HG02884 (cell line): Measurements from ENCODE around the gene NCAPG2.

Source experiments
- ATAC-seq: cut with Tn5 transposase; IDR thresholded peaks from one replicate; pipeline ENCODE4 v1.9.1; 2021; ENCODE audit warnings: mild to moderate bottlenecking, moderate library complexity; ENCODE audit not compliant: unreplicated experiment

Gene NCAPG2

GRCh38 chr7:158704524-158705233, at the start of gene NCAPG2:
TSS of gene NCAPG2 (minus strand) at chr7:158704804. CDS start at chr7:158701899, 2,905 bp downstream.
- peak; percentile 97 for ATAC-seq

- no peak for ATAC-seq
Observed at GRCh38 chr7:158753900-158754299, 49.3 kb upstream of the NCAPG2 start.

- no peak for ATAC-seq
Observed at GRCh38 chr7:158751751-158752150, 47.1 kb upstream of the NCAPG2 start.

DNA sequence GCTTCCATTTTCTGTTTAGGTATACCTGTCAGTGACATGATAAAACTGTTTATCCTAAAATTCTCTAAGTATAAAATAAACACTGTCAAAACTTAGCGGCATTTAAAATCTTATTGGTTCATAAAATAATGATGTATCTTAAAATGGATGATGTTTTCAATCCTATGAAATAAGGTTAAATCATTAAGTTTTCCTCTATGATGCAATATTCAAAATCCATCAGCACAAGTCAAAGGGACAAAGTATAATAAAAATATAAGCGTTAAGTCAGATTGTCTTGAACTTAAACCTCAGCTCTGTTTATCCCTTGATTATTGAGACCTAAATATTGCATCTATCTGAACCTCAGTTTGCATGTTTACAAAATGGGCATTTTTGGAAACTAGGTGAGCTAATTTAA, 46.6 kb upstream of the NCAPG2 start:
- ATAC-seq, result no peak

DNA sequence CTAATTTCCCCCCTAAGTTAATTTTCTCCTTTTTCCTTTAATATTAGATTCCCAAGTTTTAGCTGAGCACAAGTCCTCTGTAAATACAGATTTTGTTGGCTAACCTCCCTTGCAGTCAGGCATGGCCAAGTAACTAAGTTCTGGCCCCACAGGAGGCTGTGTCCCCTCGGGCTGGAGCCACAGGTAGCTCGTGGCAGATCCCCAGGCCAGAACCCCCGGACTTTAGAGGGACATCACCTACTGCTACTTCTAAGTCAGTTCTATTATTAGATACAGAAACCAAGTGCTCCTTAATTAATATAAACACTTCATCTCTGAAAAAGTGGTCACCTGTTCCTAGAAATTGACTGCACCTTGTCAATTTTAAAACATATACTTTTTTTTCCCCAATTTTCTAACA, 46.1 kb upstream of the NCAPG2 start:
- ATAC-seq, result no peak

GRCh38 chr7:158749396-158749795, 44.8 kb upstream of the NCAPG2 start:
- no peak for ATAC-seq

- no peak for ATAC-seq
Observed at GRCh38 chr7:158748335-158748734, 43.7 kb upstream of the NCAPG2 start.

DNA sequence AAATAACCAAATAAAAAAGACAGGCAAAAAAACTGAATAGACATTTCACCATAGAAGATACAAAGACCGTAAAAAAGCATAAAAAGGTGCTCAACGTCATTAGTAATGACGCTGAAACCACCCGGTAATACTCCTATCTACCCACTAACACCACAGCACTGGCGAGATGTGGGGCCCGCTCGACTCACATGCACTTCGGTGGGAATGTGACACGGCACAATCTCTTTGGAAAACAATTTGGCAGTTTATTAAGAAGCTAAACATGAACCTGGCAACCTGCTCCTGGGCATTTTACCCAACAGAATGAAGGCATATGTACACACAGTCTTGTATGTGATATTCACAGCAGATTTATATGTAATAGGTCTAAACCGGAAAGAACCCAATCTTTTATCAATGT, 42.8 kb upstream of the NCAPG2 start:
- no peak for ATAC-seq

DNA sequence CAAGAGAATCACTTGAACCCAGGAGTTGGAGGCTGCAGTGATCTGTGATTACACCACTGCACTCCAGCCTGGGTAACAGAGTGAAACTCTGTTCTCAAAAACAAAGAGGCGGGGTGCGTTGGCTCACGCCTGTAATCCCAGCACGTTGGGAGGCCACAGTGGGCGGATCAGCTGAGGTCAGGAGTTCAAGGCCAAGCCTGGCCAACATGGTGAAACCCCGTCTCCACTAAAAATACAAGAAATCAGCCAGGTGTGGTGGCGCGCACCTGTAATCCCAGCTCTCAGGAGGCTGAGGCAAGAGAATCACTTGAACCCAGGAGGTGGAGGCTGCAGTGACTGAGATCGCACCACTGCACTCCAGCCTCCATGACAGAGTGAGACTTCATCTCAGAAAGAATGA, 42.4 kb upstream of the NCAPG2 start:
- ATAC-seq, result no peak

DNA sequence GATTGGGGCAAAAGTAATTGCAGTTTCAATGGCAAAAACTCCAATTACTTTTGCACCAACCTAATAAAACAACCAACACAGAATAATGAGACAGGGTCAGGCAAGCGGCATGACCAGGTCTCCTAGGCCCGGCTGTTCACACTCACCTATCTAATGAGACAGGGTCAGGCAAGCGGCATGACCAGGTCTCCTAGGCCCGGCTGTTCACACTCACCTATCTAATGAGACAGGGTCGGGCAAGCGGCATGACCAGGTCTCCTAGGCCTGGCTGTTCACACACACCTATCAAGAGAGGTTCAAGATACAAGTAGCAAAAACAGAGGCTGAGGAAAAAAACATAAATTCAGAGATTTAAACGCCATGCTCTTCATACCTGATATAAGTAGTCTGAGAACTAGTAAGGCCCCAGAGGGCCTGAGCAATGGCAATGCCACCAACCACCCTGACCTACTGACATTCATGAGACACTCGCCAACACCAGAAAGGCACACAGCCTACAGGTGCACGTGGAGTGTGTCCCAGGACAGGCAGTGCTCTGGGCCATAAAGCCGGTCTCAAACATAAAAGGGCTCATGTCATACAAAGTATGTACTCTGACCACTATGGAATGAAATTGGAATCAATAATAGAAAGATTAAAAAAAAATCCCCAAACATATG, 40.6 kb upstream of the NCAPG2 start:
- no peak for ATAC-seq

DNA sequence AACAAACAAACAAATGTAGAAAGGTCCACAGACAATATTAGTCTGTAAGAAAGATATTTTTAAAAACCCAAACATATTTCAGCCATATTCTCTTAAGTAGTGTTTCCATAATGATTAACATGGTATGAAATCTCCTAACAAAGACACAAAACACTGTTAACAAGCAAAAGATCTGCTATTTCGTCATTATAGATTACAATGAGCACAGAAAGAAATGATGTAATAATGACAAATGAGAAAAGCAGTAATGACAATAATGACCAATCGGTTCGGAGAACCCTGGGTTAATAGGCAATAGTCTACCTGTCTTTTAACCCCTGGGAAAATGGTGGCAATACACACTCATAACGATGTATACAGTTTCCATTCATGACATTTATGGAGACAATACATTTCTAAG, 39.5 kb upstream of the NCAPG2 start:
- ATAC-seq, result no peak

GRCh38 chr7:158743219-158743618, 38.6 kb upstream of the NCAPG2 start:
- no peak for ATAC-seq

DNA sequence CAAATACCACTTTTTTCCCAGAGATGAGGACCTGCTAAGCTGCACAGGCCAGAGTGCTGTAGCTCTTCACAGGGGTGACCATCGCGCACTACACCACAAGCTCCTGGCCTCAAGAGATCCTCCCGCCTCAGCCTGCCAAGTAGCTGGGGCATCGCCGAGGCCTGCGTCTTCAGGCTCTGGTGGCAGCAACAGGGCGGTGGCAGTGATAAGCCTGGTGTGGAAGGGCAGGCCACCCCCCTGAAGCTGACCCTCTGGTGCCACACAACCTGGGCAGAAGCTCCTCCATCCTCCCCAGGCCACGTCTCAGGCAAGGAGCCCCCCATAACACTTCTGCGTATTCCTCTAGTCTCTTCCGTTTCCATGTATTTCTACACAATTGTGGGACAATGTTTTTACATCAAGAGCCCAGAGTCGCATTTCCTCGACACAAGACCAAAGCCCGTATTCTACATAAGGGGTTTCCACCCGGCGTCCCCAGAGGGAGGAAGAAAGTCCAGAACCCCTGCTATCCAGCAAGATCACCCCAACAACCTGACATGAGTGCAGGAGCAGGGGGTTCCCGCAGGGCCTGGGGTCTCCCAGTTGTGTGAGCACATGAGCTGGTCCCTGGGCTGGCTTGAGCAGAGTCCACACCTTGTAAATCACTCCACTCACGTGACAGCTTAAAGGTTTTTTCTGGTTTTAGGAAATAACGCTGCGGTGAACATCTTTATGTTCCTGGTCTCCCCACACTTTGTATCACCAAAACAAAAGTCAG, 37.6 kb upstream of the NCAPG2 start:
- no peak for ATAC-seq

GRCh38 chr7:158741294-158741666, 36.7 kb upstream of the NCAPG2 start:
- no peak for ATAC-seq

- ATAC-seq, result no peak
Observed at GRCh38 chr7:158740657-158741293, 36.2 kb upstream of the NCAPG2 start.

- ATAC-seq, result no peak
Observed at GRCh38 chr7:158740013-158740656, 35.5 kb upstream of the NCAPG2 start.

DNA sequence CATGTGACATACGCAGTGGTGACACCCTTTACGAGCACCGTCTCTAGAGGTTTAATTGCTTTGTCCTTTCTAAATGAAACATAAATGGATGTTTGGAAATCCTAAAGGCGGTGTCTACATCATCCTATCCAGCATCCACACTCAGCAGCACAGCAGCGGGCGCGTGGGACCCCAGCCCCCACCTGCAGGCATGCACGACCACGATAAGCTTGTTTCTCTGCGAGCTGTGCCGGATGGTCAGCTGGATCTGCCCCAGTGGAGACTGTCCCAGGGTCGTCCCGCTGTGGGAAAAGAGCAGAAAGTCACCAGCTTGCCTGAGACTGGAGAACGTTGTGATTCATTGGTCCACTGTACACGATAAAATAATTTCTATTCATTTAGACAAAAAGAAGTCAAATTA, 34.2 kb upstream of the NCAPG2 start:
- no peak for ATAC-seq

GRCh38 chr7:158737064-158737695, 32.6 kb upstream of the NCAPG2 start:
- ATAC-seq, result no peak

- ATAC-seq, result no peak
Observed at GRCh38 chr7:158735935-158736334, 31.3 kb upstream of the NCAPG2 start.

DNA sequence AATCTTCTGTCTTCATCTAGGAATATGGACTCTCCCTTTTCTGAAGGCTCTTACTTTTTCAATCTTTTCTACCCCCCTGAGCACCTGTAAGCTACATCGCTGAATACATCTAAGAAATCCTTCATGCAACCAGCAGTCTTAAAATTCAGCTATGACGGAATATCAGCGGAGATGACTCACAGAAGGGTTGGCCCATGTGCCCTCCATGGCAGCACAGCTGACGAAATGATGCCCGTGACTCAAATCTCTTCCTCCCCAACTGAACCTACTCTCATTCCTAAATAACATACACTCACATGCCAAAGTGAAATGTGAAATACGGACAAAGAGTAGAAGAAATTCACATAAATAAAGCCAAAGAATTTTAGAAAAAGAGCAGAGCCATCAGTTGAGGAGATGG, 30.3 kb upstream of the NCAPG2 start:
- ATAC-seq, result no peak
